Gastroesophageal sphincter (tissue), 4 donors: Measurements from ENCODE around the gene ZC2HC1B. TPM values are rescaled to one million over a fixed set of nuclear protein-coding genes. Genes with fewer than 3 reads are reported as not detected.
"Not testable (repeated sequence)": the region's sequence is repeated elsewhere in the genome, so short reads cannot be mapped to it uniquely, and the experiment has no call there.

Source experiments
- ATAC-seq: fragments of 150-250 bp; one replicate; pipeline ENCODE4 v1.9.1; 2016; ENCODE audit warnings: mild to moderate bottlenecking, moderate library complexity
- H3K27ac ChIP-seq, 4 donors: fragments of 200-600 bp; sonication (generic) in 3 of 4; 1 replicate in 3 of 4; 2 replicates in 1 of 4; pipeline ENCODE4 v1.5.1; 2016 to 2019
- H3K27me3 ChIP-seq: fragments of 200-600 bp; sonication (generic); one replicate; pipeline ENCODE4 v1.5.1; 2019
- H3K36me3 ChIP-seq, 2 donors: fragments of 200-600 bp; sonication (generic); one replicate each; pipeline ENCODE4 v1.5.1; 2019; ENCODE audit warnings: control low read depth in 1 of 2
- H3K4me1 ChIP-seq, 3 donors: fragments of 200-600 bp; sonication (generic); 1 replicate in 2 of 3; 2 replicates in 1 of 3; pipeline ENCODE4 v1.5.1; 2016 to 2019; ENCODE audit warnings: control low read depth in 2 of 3
- H3K4me3 ChIP-seq, 2 donors: fragments of 200-600 bp; sonication (generic); one replicate each; pipeline ENCODE4 v1.5.1; 2019; ENCODE audit warnings: mild to moderate bottlenecking in 1 of 2, moderate library complexity in 1 of 2
- H3K9me3 ChIP-seq, 3 donors: fragments of 200-600 bp; sonication (generic); one replicate each; pipeline ENCODE4 v1.5.1; 2017 to 2019; ENCODE audit warnings: control low read depth in 2 of 3
- EP300 ChIP-seq: sonication (generic); formaldehyde crosslinking; IDR thresholded peaks from one replicate; pipeline ENCODE4 v1.6.1; 2017; ENCODE audit warnings: antibody characterized with exemption, mild to moderate bottlenecking
- POLR2A ChIP-seq, 2 donors: fragments of 450-650 bp; IDR thresholded peaks; one replicate each; pipeline ENCODE4 v1.6.1; 2017; ENCODE audit warnings: antibody characterized with exemption in 2 of 2, mild to moderate bottlenecking in 2 of 2, moderate library complexity in 1 of 2
- POLR2AphosphoS5 ChIP-seq: sonication (generic); formaldehyde crosslinking; IDR thresholded peaks from one replicate; pipeline ENCODE4 v1.6.1; 2017; ENCODE audit warnings: antibody characterized with exemption
- WGBS, 2 donors: methylation state at CpG; one replicate each; pipeline ENCODE4 v1.1.5; 2018; ENCODE audit warnings: low coverage in 1 of 2; 5-methylcytosine and 5-hydroxymethylcytosine counted together
- total RNA-seq, 4 donors: library from RNA; depleted of rRNA; stranded (reverse); fragments of >200 nt; gene quantifications; one replicate each; pipeline ENCODE4 v1.1.0, GENCODE V29; 2016
- TF ChIP-seq, protein P1 (sequence below), 4 experiments: fragments of 200-600 bp in 2 of 4; fragments of 450-650 bp in 2 of 4; sonication (generic) in 1 of 4; IDR thresholded peaks; one replicate each; pipeline ENCODE4 v1.5.1; 2017 to 2019; ENCODE audit warnings: antibody characterized with exemption in 4 of 4, mild to moderate bottlenecking in 2 of 4, moderate library complexity in 2 of 4

ZC2HC1B gene
- total RNA-seq, 4 donors from 2014 or later = not detected

- no peak overlapping the region for H3K27ac ChIP-seq
- TF ChIP-seq, protein P1, sequence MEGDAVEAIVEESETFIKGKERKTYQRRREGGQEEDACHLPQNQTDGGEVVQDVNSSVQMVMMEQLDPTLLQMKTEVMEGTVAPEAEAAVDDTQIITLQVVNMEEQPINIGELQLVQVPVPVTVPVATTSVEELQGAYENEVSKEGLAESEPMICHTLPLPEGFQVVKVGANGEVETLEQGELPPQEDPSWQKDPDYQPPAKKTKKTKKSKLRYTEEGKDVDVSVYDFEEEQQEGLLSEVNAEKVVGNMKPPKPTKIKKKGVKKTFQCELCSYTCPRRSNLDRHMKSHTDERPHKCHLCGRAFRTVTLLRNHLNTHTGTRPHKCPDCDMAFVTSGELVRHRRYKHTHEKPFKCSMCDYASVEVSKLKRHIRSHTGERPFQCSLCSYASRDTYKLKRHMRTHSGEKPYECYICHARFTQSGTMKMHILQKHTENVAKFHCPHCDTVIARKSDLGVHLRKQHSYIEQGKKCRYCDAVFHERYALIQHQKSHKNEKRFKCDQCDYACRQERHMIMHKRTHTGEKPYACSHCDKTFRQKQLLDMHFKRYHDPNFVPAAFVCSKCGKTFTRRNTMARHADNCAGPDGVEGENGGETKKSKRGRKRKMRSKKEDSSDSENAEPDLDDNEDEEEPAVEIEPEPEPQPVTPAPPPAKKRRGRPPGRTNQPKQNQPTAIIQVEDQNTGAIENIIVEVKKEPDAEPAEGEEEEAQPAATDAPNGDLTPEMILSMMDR (IDR thresholded peaks at IDR 0.05) = no peak
- TF ChIP-seq EP300 (no peak), POLR2AphosphoS5 (no peak), POLR2A (IDR thresholded peaks at IDR 0.05) (no peak)
- 90 to 94% methylated on average over 3 to 5 of the region's 5 CpGs for WGBS, 2 donors
- no peak overlapping the region for H3K4me3 ChIP-seq
- ATAC-seq = no peak
- H3K9me3 ChIP-seq = peaks cover 0 to 16% (median 0%) of the 10 kb centered on the region in 3 donors
- no peaks in the 10 kb centered on the region for H3K4me1 ChIP-seq
- H3K27me3 ChIP-seq = no peaks in the 10 kb centered on the region
- H3K36me3 ChIP-seq = peaks cover 7 to 96% of the 10 kb centered on the region in 2 donors
These were observed 6.6 kb upstream of the ZC2HC1B start for GRCh38 chr6:143857651-143858050.

- Histone ChIP-seq H3K36me3 (peaks cover 7 to 98% of the 10 kb centered on the region in 2 donors), H3K9me3 (peaks cover 0 to 8% (median 0%) of the 10 kb centered on the region in 3 donors), H3K4me1 (peaks cover 0 to 7% (median 0%) of the 10 kb centered on the region in 3 donors), H3K27me3 (no peaks in the 10 kb centered on the region), H3K4me3 (no peak overlapping the region), H3K27ac (no peak overlapping the region)
- TF ChIP-seq, protein P1 (IDR thresholded peaks at IDR 0.05) = no peak
- TF ChIP-seq POLR2AphosphoS5 (no peak), EP300 (no peak), POLR2A (IDR thresholded peaks at IDR 0.05) (no peak)
- 87 to 91% methylated on average over 3 of the region's 3 CpGs for WGBS, 2 donors
- no peak for ATAC-seq
These were observed 4.2 kb upstream of the ZC2HC1B start for GRCh38 chr6:143859891-143860660.

GRCh38 chr6:143863771-143864170 lies 503 bp upstream of the ZC2HC1B start:
- no peak overlapping the region for H3K4me3 ChIP-seq
- H3K36me3 ChIP-seq = peaks cover 0 to 71% of the 10 kb centered on the region in 2 donors

GRCh38 chr6:143867236-143867635 lies 3.0 kb downstream of the ZC2HC1B start:
- Histone ChIP-seq H3K27ac (no peak overlapping the region), H3K27me3 (no peaks in the 10 kb centered on the region), H3K9me3 (no peaks in the 10 kb centered on the region), H3K4me1 (peaks cover 0 to 7% (median 0%) of the 10 kb centered on the region in 3 donors), H3K36me3 (peaks cover 0 to 37% of the 10 kb centered on the region in 2 donors), H3K4me3 (no peak overlapping the region)
- ATAC-seq = no peak
- TF ChIP-seq POLR2AphosphoS5 (no peak), POLR2A (IDR thresholded peaks at IDR 0.05) (no peak), EP300 (no peak)
- TF ChIP-seq, protein P1 (IDR thresholded peaks at IDR 0.05) = no peak

More at GRCh38 chr6:143863771-143864170, 503 bp upstream of the ZC2HC1B start:
- no peak for ATAC-seq
- H3K9me3 ChIP-seq = no peaks in the 10 kb centered on the region
- peak; percentile 65 for TF ChIP-seq POLR2AphosphoS5
- TF ChIP-seq, protein P1 (IDR thresholded peaks at IDR 0.05) = no peak
- H3K27ac ChIP-seq = peak overlapping the region in 1 of 4 donors; percentile 12
- H3K4me1 ChIP-seq = peaks cover 0 to 7% (median 0%) of the 10 kb centered on the region in 3 donors
- H3K27me3 ChIP-seq = no peaks in the 10 kb centered on the region
- WGBS, 2 donors = 26 to 34% methylated on average over 2 of the region's 2 CpGs

DNA sequence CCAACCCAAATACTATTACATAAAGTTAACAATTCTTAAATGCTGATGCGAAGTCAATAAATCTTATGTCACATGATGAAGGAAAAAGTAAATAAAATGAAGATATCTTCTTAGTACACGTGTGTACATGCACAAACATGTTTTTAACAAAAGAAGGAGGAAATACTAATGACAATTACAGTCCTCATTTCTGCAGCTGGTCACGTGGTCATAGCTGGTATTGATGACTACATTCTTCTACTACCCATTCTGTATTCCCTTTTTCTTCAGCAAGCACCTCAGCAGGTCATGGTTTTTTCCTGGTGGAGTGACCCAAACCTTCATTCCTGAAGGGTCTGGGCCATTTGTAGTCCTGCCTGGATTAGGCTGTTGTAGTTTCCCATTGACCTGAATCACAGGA lies 4.5 kb downstream of the ZC2HC1B start:
- H3K36me3 ChIP-seq = peaks cover 0 to 21% of the 10 kb centered on the region in 2 donors
- not testable (repeated sequence) for ATAC-seq

DNA sequence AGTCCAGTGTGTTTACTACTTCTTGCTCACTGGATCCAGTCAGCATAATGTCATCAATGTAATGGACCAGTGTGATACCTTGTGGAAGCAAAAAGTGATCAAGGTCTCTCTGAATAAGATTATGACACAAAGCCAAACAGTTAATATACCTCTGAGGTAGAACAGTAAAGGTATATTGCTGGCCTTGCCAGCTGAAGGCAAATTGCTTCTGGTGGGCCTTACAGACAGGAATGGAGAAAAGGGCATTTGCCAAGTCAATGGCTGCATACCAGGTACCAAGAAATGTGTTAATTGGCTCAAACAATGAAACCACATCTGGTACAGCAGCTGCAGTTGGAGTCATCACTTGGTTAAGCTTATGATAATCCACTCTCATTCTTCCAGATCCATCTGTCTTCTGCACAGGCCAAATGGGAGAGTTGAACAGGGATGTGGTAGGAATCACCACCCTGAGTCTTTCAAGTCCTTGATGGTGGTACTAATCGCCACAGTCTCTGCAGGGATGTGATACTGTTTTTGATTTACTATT lies 7.0 kb downstream of the ZC2HC1B start:
- H3K27me3 ChIP-seq, H3K27ac ChIP-seq, H3K4me3 ChIP-seq, H3K36me3 ChIP-seq, ATAC-seq, H3K9me3 ChIP-seq, H3K4me1 ChIP-seq: not testable (repeated sequence)
- 100% methylated on average over 1 of the region's 1 CpG for WGBS, 2 donors

More for the DNA sequence above, 4.5 kb downstream of the ZC2HC1B start:
- WGBS, 2 donors = 92 to 96% methylated on average over 3 of the region's 3 CpGs
- not testable (repeated sequence) for H3K9me3 ChIP-seq, H3K4me1 ChIP-seq, H3K27ac ChIP-seq, H3K4me3 ChIP-seq, H3K27me3 ChIP-seq
